HEK293T (cell line): Measurements from ENCODE around the gene FAM217A.

ENCODE experiments used
- ARNT ChIP-seq: fragments of 450-650 bp; IDR thresholded peaks from 2 replicates; pipeline ENCODE4 v1.6.1; 2017; ENCODE audit warnings: mild to moderate bottlenecking
- CTBP1 ChIP-seq: fragments of 450-650 bp; IDR thresholded peaks from 2 replicates; pipeline ENCODE4 v1.6.1; 2016; ENCODE audit warnings: borderline replicate concordance
- FOXA1 ChIP-seq: fragments of 450-650 bp; IDR thresholded peaks from 2 replicates; pipeline ENCODE4 v1.6.1; 2016; ENCODE audit warnings: mild to moderate bottlenecking
- FOXK2 ChIP-seq: fragments of 450-650 bp; IDR thresholded peaks from 2 replicates; pipeline ENCODE4 v1.6.1; 2016; ENCODE audit warnings: mild to moderate bottlenecking
- FOXM1 ChIP-seq: fragments of 450-650 bp; IDR thresholded peaks from 2 replicates; pipeline ENCODE4 v1.6.1; 2017; ENCODE audit warnings: mild to moderate bottlenecking, borderline replicate concordance
- HDGF ChIP-seq: fragments of 450-650 bp; IDR thresholded peaks from 2 replicates; pipeline ENCODE4 v1.6.1; 2017; ENCODE audit warnings: antibody characterized with exemption, borderline replicate concordance
- L3MBTL2 ChIP-seq: fragments of 450-650 bp; conservative IDR thresholded peaks from 2 replicates; pipeline ENCODE4 v1.6.1; 2016; ENCODE audit warnings: mild to moderate bottlenecking
- NFRKB ChIP-seq: fragments of 450-650 bp; IDR thresholded peaks from 2 replicates; pipeline ENCODE4 v1.6.1; 2016; ENCODE audit warnings: mild to moderate bottlenecking, moderate library complexity
- SP1 ChIP-seq: fragments of 450-650 bp; IDR thresholded peaks from 2 replicates; pipeline ENCODE4 v1.6.1; 2017
- SUZ12 ChIP-seq: fragments of 450-650 bp; IDR thresholded peaks from 2 replicates; pipeline ENCODE4 v1.6.1; 2016; ENCODE audit warnings: mild to moderate bottlenecking

- TF ChIP-seq SUZ12 (no peak), L3MBTL2 (no peak), FOXK2 (no peak), CTBP1 (no peak), SP1 (no peak), HDGF (no peak), FOXA1 (no peak), FOXM1 (no peak), NFRKB (no peak), ARNT (no peak)
These were observed 9.8 kb upstream of the FAM217A start for GRCh38 chr6:4088704-4089103.
